K562 (cell line): ENCODE data around the gene TESK2. TPM values are rescaled to one million over a fixed set of nuclear protein-coding genes. Genes with fewer than 3 reads are reported as not detected.

ENCODE experiments used
- CHD1 ChIP-seq: fragments of 200-600 bp; sonication (generic); IDR thresholded peaks from one replicate; pipeline ENCODE4 v1.6.1; 2012; ENCODE audit warnings: mild to moderate bottlenecking, moderate library complexity, low read length, inconsistent platforms
- GTF2B ChIP-seq: IDR thresholded peaks from 2 replicates; pipeline ENCODE4 v1.6.1; 2011; ENCODE audit not compliant: insufficient read length; ENCODE audit errors: extremely low read depth
- JUND ChIP-seq, 2 experiments: IDR thresholded peaks; 2 replicates in 1 of 2; 3 replicates in 1 of 2; pipeline ENCODE4 v1.6.1; 2011; ENCODE audit warnings: borderline replicate concordance in 2 of 2, low read depth in 2 of 2, low read length in 2 of 2, improper control_type of control experiment in 1 of 2, missing biosample characterization in 1 of 2, missing genetic modification characterization in 1 of 2, missing genetic modification reagents in 1 of 2
- KAT2B ChIP-seq: IDR thresholded peaks from one replicate; pipeline ENCODE4 v1.6.1; 2012; ENCODE audit warnings: low read depth, mild to moderate bottlenecking, control low read depth, inconsistent platforms, low read length, moderate library complexity
- NCOA1 ChIP-seq: fragments of 450-650 bp; IDR thresholded peaks from 2 replicates; pipeline ENCODE4 v1.6.1; 2016; ENCODE audit warnings: low read depth
- NCOA6 ChIP-seq: fragments of 450-650 bp; IDR thresholded peaks from 2 replicates; pipeline ENCODE4 v1.6.1; 2017; ENCODE audit warnings: mild to moderate bottlenecking
- PHB ChIP-seq: fragments of 250-450 bp; sonication (Bioruptor Pico); IDR thresholded peaks from 2 replicates; pipeline ENCODE4 v1.5.0; 2021
- PHTF2 ChIP-seq: fragments of 250-450 bp; sonication (Bioruptor Pico); IDR thresholded peaks from 2 replicates; pipeline ENCODE4 v1.5.0; 2021; ENCODE audit warnings: mild to moderate bottlenecking
- RFX5 ChIP-seq: IDR thresholded peaks from 2 replicates; pipeline ENCODE4 v1.6.1; 2011; ENCODE audit warnings: low read depth, mild to moderate bottlenecking, improper control_type of control experiment, low read length
- USF1 ChIP-seq: sonication (generic); formaldehyde crosslinking; IDR thresholded peaks from 2 replicates; pipeline ENCODE4 v1.9.0; 2022; ENCODE audit warnings: mild to moderate bottlenecking, missing genetic modification reagents
- ZBTB1 ChIP-seq: sonication (generic); formaldehyde crosslinking; IDR thresholded peaks from 2 replicates; pipeline ENCODE4 v1.8.1; 2023; ENCODE audit warnings: missing genetic modification reagents, low read depth, mild to moderate bottlenecking, borderline replicate concordance
- ZBTB33 ChIP-seq: sonication (generic); formaldehyde crosslinking; IDR thresholded peaks from 2 replicates; pipeline ENCODE4 v1.8.1; 2023; ENCODE audit warnings: mild to moderate bottlenecking, missing genetic modification reagents
- ZBTB7A ChIP-seq: IDR thresholded peaks from 2 replicates; pipeline ENCODE4 v1.6.1; 2011; ENCODE audit warnings: low read depth, mild to moderate bottlenecking, low read length, moderate library complexity, borderline replicate concordance; ENCODE audit not compliant: control insufficient read depth
- ZFP91 ChIP-seq: sonication (generic); formaldehyde crosslinking; IDR thresholded peaks from 2 replicates; pipeline ENCODE4 v1.8.0; 2022; ENCODE audit warnings: mild to moderate bottlenecking, missing genetic modification reagents
- ZMIZ1 ChIP-seq, 2 experiments: fragments of 150-350 bp in 1 of 2; IDR thresholded peaks; 2 replicates each; pipeline ENCODE4 v1.6.1; 2012 to 2016; ENCODE audit warnings: low read depth in 2 of 2, low read length in 2 of 2, mild to moderate bottlenecking in 1 of 2, moderate library complexity in 1 of 2
- ZNF740 ChIP-seq, 3 experiments: fragments of 200-800 bp in 1 of 3; sonication (Bioruptor generic) in 1 of 3; sonication (generic) in 1 of 3; formaldehyde crosslinking in 1 of 3; IDR thresholded peaks; 2 replicates each; pipeline versions ENCODE4 v1.6.1 to v1.8.0; 2016 to 2022; ENCODE audit warnings: mild to moderate bottlenecking in 2 of 3, missing compliant biosample characterization in 2 of 3, missing genetic modification characterization in 2 of 3, missing genetic modification reagents in 1 of 3
- polyA plus RNA-seq, 8 experiments: library from polyadenylated mRNA; depleted of rRNA in 4 of 8; stranded (reverse) in 5 of 8; unstranded in 3 of 8; fragments of >200 nt; fragmentation: Nextera tagmentation in 2 of 8; fragmentation: Illumina TruSeq in 1 of 8; extraction: Ambion mirVana in 2 of 8; extraction: Trizol in 1 of 8; gene quantifications; 2 replicates each; pipeline versions ENCODE4 v1.2.1 to v1.2.3, GENCODE V29; 2011 to 2014; ENCODE audit warnings: inconsistent platforms in 1 of 8, missing spikeins in 1 of 8
- total RNA-seq, 7 experiments: library from RNA; depleted of rRNA in 6 of 7; stranded (reverse); fragments of >200 nt in 6 of 7; fragmentation: Illumina TruSeq in 2 of 7; extraction: Trizol in 2 of 7; gene quantifications; 2 replicates each; pipeline versions ENCODE4 v1.2.1 to v1.2.3, GENCODE V29; 2011 to 2021; ENCODE audit warnings: low replicate concordance in 1 of 7

Gene TESK2
- total and polyA plus RNA-seq, 9 of the 15 experiments (the other 6 are each of a cell fraction or from before 2014, with no cell fraction given) = 1.6 to 5.3 (median 3.7) TPM

GRCh38 chr1:45410850-45411509 lies 80.0 kb downstream of the TESK2 start (continued):
- no peak for TF ChIP-seq USF1 (CRISPR knock-in tag)
- TF ChIP-seq ZBTB33 = no peak
- no peak for TF ChIP-seq NCOA6
- TF ChIP-seq RFX5 = no peak
- TF ChIP-seq CHD1 = no peak
- no peak for TF ChIP-seq ZNF740 (CRISPR knock-in tag; IDR thresholded peaks at IDR 0.05)
- TF ChIP-seq ZNF740 (tag; IDR thresholded peaks at IDR 0.05) = no peak
- TF ChIP-seq ZBTB1 (CRISPR knock-in tag) = no peak
- no peak for TF ChIP-seq GTF2B
- TF ChIP-seq PHTF2 = no peak
- peak; percentile 91 for TF ChIP-seq JUND (IDR thresholded peaks at IDR 0.05; ENCODE audit: borderline replicate concordance, low read depth, low read length)
- TF ChIP-seq JUND (tag; IDR thresholded peaks at IDR 0.05; ENCODE audit: borderline replicate concordance, low read depth, low read length) = peak; percentile 81; the same call in 2 of the 3 replicates
- TF ChIP-seq ZBTB7A = no peak
- no peak for TF ChIP-seq ZMIZ1 (IDR thresholded peaks at IDR 0.05; ENCODE audit: low read depth in 2 of 2, low read length in 2 of 2)
- no peak for TF ChIP-seq PHB (CRISPR knock-in tag)
- TF ChIP-seq KAT2B = no peak
- TF ChIP-seq NCOA1 = no peak
- TF ChIP-seq ZFP91 = no peak
